ENCODE data around the gene ARHGEF17.

Gene ARHGEF17

DNA sequence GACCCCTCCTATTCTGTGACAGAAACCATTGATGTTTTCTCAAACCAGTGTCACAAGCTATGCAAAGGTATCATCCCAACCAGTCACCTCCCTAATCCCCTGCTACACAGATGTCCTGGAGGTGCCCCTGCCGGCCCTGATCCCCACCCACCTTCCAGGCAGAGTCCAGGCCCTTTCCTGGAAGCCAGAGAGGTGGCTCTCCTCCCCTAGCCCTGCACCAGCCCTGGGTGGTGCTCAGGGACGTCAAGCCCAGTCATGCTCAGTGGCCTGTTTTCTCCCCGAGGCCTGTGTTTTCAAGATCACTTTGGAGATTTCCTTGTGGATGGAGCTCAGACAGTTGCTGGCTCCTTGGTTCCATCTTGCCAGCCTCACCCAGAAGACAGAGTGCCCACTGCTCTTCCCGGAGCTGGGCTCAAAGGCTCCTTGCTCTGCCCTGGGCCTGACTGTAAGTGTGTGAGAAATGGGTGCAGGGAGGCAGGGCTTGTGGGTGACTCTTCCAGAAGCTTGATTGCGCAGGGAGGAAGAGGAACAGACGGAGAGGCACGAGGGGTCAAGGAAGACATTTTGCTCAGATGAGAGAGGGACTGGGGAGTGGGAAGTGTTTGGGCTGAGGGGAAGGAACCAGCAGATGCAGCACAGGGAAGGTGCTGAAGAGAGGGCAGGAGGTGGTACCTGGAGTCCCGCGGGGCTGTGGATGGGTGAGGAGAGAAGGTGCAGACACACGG, 24.6 kb upstream of the ARHGEF17 start:
- Mint-ChIP-seq H3K9me3 (no peaks in the 10 kb centered on the region), H3K27ac (no peak overlapping the region), H3K36me3 (no peaks in the 10 kb centered on the region), H3K4me3 (no peak overlapping the region), H3K4me1 (peaks cover 33% of the 10 kb centered on the region), H3K27me3 (no peaks in the 10 kb centered on the region)
- no peak for ATAC-seq

DNA sequence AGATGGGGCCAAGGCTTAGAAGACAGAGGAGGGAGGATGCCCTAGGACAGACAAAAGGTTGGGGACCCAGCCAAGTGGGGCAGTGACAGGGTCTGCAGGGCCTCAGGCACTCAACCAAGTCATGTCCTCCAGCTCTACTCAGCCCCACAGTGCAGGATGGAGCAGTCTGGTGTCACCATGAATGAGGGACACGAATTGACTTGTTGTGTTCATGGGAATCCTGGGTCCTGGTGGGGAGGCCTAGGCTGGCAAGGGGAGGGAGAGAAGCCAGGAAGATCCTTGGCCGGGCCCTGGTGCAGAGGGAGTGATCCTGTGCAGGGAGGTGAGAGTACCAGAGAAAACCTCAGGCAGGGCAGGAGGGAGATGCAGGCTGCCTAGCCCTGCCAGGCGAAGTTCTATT, 24.0 kb upstream of the ARHGEF17 start:
- H3K4me3 Mint-ChIP-seq, result no peak overlapping the region
- ATAC-seq, result no peak
- peaks cover 40% of the 10 kb centered on the region for H3K4me1 Mint-ChIP-seq
- H3K27ac Mint-ChIP-seq, result no peak overlapping the region
- no peaks in the 10 kb centered on the region for H3K36me3 Mint-ChIP-seq
- H3K9me3 Mint-ChIP-seq, result no peaks in the 10 kb centered on the region
- no peaks in the 10 kb centered on the region for H3K27me3 Mint-ChIP-seq

- no peak overlapping the region for H3K27ac Mint-ChIP-seq
- no peak overlapping the region for H3K4me3 Mint-ChIP-seq
- H3K9me3 Mint-ChIP-seq, result no peaks in the 10 kb centered on the region
- no peak for ATAC-seq
- peaks cover 51% of the 10 kb centered on the region for H3K4me1 Mint-ChIP-seq
- H3K36me3 Mint-ChIP-seq, result no peaks in the 10 kb centered on the region
- no peaks in the 10 kb centered on the region for H3K27me3 Mint-ChIP-seq
Observed at GRCh38 chr11:73285721-73286120, 22.4 kb upstream of the ARHGEF17 start.

DNA sequence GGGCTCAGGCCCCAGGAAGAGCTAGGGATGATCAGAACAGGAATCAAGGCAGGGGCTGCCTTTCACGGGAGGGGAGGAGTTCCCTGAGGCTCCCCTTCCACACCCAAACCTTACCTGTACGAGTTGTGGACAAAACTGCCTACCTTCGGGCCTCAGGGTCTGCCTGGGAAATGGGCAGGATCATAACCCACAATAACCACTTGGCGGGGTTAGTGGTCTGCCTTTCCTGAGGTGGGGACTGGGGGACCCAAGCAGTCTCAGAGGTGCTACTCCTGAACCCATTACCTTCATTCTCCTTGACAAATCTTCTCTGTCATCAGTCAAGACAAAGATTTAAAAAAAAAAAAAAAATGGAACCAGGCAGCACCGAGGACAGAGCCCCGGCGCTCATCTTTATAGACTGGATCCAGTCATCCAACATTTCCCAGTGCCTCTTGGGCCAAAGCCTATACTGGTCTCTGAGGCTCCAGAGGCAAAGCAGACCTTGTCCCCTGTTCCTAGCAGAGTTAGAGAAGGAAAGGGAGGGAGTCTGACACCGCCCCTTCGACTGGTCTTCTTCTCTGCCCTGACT, 21.8 kb upstream of the ARHGEF17 start:
- Mint-ChIP-seq H3K4me3 (no peak overlapping the region), H3K36me3 (no peaks in the 10 kb centered on the region), H3K27ac (peak overlapping the region; percentile 93), H3K27me3 (no peaks in the 10 kb centered on the region), H3K9me3 (no peaks in the 10 kb centered on the region), H3K4me1 (peaks cover 49% of the 10 kb centered on the region)
- ATAC-seq, result no peak

GRCh38 chr11:73287400-73288101, 20.5 kb upstream of the ARHGEF17 start:
- peaks cover 41% of the 10 kb centered on the region for H3K4me1 Mint-ChIP-seq
- peak overlapping the region; percentile 93 for H3K27ac Mint-ChIP-seq
- H3K9me3 Mint-ChIP-seq, result no peaks in the 10 kb centered on the region
- no peaks in the 10 kb centered on the region for H3K36me3 Mint-ChIP-seq
- no peak overlapping the region for H3K4me3 Mint-ChIP-seq
- ATAC-seq, result no peak
- H3K27me3 Mint-ChIP-seq, result no peaks in the 10 kb centered on the region

GRCh38 chr11:73288192-73288872, 19.7 kb upstream of the ARHGEF17 start:
- Mint-ChIP-seq H3K4me1 (peaks cover 41% of the 10 kb centered on the region), H3K36me3 (no peaks in the 10 kb centered on the region)
- peak; percentile 34 for ATAC-seq

GRCh38 chr11:73288873-73289707, 19.0 kb upstream of the ARHGEF17 start:
- peak; percentile 95 for ATAC-seq
- H3K4me3 Mint-ChIP-seq, result peak overlapping the region; percentile 70
- peaks cover 41% of the 10 kb centered on the region for H3K4me1 Mint-ChIP-seq
- no peaks in the 10 kb centered on the region for H3K9me3 Mint-ChIP-seq
- no peaks in the 10 kb centered on the region for H3K27me3 Mint-ChIP-seq
- no peaks in the 10 kb centered on the region for H3K36me3 Mint-ChIP-seq
- H3K27ac Mint-ChIP-seq, result peak overlapping the region; percentile 93

More at GRCh38 chr11:73288192-73288872, 19.7 kb upstream of the ARHGEF17 start:
- Mint-ChIP-seq H3K9me3 (no peaks in the 10 kb centered on the region), H3K4me3 (no peak overlapping the region), H3K27me3 (no peaks in the 10 kb centered on the region), H3K27ac (peak overlapping the region; percentile 93)

DNA sequence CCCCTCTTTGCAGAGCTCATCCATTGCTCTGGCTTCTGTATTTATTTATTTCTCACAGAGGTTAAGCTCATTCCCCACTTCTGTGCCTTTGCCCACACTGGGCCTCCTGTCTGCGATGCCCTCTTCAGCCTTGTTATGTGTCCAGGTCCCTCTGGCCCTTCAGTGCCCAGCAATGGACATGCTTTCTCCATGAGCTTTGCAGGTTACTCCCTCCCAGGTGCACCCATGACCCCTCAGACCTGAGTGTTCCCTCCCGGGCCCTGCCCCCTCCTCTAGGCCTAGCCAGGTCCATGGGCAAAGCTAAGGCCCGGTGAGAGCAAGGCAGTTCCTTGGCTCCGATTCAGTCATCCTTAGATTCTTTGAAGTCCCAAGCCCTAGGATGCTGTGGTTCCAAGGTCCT, 17.5 kb upstream of the ARHGEF17 start:
- no peak for ATAC-seq
- Mint-ChIP-seq H3K4me1 (peaks cover 46% of the 10 kb centered on the region), H3K36me3 (no peaks in the 10 kb centered on the region), H3K4me3 (no peak overlapping the region), H3K27me3 (no peaks in the 10 kb centered on the region), H3K9me3 (no peaks in the 10 kb centered on the region), H3K27ac (peak overlapping the region; percentile 93)

GRCh38 chr11:73291196-73291595, 16.9 kb upstream of the ARHGEF17 start:
- Mint-ChIP-seq H3K4me1 (peaks cover 49% of the 10 kb centered on the region), H3K27ac (no peak overlapping the region)

GRCh38 chr11:73291781-73292524, 16.1 kb upstream of the ARHGEF17 start:
- Mint-ChIP-seq H3K9me3 (no peaks in the 10 kb centered on the region), H3K36me3 (no peaks in the 10 kb centered on the region)

More at GRCh38 chr11:73291196-73291595, 16.9 kb upstream of the ARHGEF17 start:
- Mint-ChIP-seq H3K36me3 (no peaks in the 10 kb centered on the region), H3K4me3 (no peak overlapping the region), H3K27me3 (no peaks in the 10 kb centered on the region), H3K9me3 (no peaks in the 10 kb centered on the region)
- ATAC-seq, result no peak

DNA sequence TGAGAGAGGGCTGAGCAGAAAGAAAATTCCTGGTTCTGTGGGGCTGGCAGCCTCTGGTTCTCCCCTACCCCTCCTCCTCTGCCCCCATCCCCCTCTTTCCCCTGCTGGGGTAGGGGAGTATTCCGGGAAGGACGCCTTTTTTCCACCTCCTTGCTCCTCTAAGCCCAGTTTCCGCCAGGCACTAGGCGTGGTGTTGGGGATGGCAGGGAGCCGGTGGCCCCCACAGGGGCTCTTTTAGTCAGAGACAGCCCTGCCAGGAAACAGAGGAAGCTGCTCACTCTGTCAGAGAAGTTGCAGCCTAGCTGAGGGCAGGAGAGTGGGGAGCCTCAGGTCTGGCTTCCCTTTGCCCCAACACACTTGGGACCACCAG, 15.6 kb upstream of the ARHGEF17 start:
- peaks cover 12% of the 10 kb centered on the region for H3K27me3 Mint-ChIP-seq
- H3K4me3 Mint-ChIP-seq, result no peak overlapping the region
- peaks cover 41% of the 10 kb centered on the region for H3K4me1 Mint-ChIP-seq
- H3K9me3 Mint-ChIP-seq, result no peaks in the 10 kb centered on the region
- no peaks in the 10 kb centered on the region for H3K36me3 Mint-ChIP-seq
- H3K27ac Mint-ChIP-seq, result no peak overlapping the region
- no peak for ATAC-seq

More at GRCh38 chr11:73291781-73292524, 16.1 kb upstream of the ARHGEF17 start:
- no peak for ATAC-seq
- H3K27me3 Mint-ChIP-seq, result peaks cover 6% of the 10 kb centered on the region
- H3K27ac Mint-ChIP-seq, result no peak overlapping the region
- peaks cover 47% of the 10 kb centered on the region for H3K4me1 Mint-ChIP-seq
- no peak overlapping the region for H3K4me3 Mint-ChIP-seq

GRCh38 chr11:73293356-73293936, 14.6 kb upstream of the ARHGEF17 start:
- Mint-ChIP-seq H3K36me3 (no peaks in the 10 kb centered on the region), H3K27me3 (peaks cover 20% of the 10 kb centered on the region), H3K9me3 (no peaks in the 10 kb centered on the region), H3K4me3 (no peak overlapping the region), H3K4me1 (peaks cover 32% of the 10 kb centered on the region), H3K27ac (no peak overlapping the region)
- ATAC-seq, result no peak

DNA sequence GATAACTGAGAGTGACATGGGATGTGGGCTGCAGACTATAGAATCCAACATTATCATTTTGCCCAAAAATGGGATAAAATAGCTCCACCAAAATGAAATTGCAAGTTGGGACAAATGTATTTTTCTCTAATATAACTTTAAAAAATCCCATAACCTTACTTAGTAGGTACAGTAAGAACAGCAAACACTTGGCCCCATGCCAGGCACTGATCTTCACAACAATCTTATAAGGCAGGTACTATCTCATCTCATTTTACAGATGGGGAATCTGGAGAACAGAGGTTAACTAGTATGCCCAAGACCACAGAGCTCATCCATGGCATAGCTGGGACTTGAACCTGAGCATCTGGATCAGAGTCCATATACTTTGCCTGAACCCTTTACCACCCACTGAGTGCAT, 13.5 kb upstream of the ARHGEF17 start:
- ATAC-seq, result no peak
- Mint-ChIP-seq H3K4me3 (no peak overlapping the region), H3K36me3 (no peaks in the 10 kb centered on the region)

More for the DNA sequence above, 13.5 kb upstream of the ARHGEF17 start:
- Mint-ChIP-seq H3K27ac (no peak overlapping the region), H3K9me3 (no peaks in the 10 kb centered on the region), H3K27me3 (peaks cover 20% of the 10 kb centered on the region), H3K4me1 (peaks cover 20% of the 10 kb centered on the region)
